Right lobe of liver (tissue), 6 donors: ENCODE data around the gene ADAM17. TPM values are rescaled to one million over a fixed set of nuclear protein-coding genes. Genes with fewer than 3 reads are reported as not detected.

Experiments
- ATAC-seq, 4 donors: fragments of 200-7000 bp; cut with Tn5 transposase; one replicate each; pipeline ENCODE4 v1.9.1; 2020; ENCODE audit warnings: mild to moderate bottlenecking in 4 of 4, moderate library complexity in 4 of 4
- DNase-seq, 3 donors: peaks; one replicate each; pipeline ENCODE4 v3.0.0-alpha.2; 2020
- H3K27ac ChIP-seq, 3 donors: fragments of 200-600 bp; one replicate each; pipeline ENCODE4 v1.8.0; 2022
- H3K27me3 ChIP-seq, 2 donors: fragments of 200-600 bp; one replicate each; pipeline ENCODE4 v1.8.0; 2022
- H3K36me3 ChIP-seq, 4 donors: fragments of 200-600 bp; sonication (generic) in 1 of 4; one replicate each; pipeline versions ENCODE4 v1.5.1 to v1.8.0; 2017 to 2022; ENCODE audit warnings: control low read depth in 1 of 4
- H3K4me1 ChIP-seq, 4 donors: fragments of 200-600 bp; sonication (generic) in 1 of 4; one replicate each; pipeline versions ENCODE4 v1.5.1 to v1.8.0; 2017 to 2022; ENCODE audit warnings: control low read depth in 1 of 4
- H3K4me3 ChIP-seq, 3 donors: fragments of 200-600 bp; one replicate each; pipeline ENCODE4 v1.8.0; 2022
- H3K9me3 ChIP-seq, 4 donors: fragments of 200-600 bp; sonication (generic) in 1 of 4; one replicate each; pipeline versions ENCODE4 v1.5.1 to v1.8.0; 2017 to 2022; ENCODE audit warnings: control low read depth in 1 of 4
- CTCF ChIP-seq, 4 donors: fragments of 200-600 bp in 3 of 4; fragments of 450-650 bp in 1 of 4; IDR thresholded peaks; one replicate each; pipeline versions ENCODE4 v1.5.1 to v1.8.0; 2016 to 2022; ENCODE audit warnings: antibody characterized with exemption in 4 of 4, mild to moderate bottlenecking in 2 of 4
- POLR2A ChIP-seq: fragments of 450-650 bp; IDR thresholded peaks from one replicate; pipeline ENCODE4 v1.6.1; 2017; ENCODE audit warnings: antibody characterized with exemption, mild to moderate bottlenecking
- WGBS: methylation state at CpG from one replicate; pipeline ENCODE4 v1.1.6; 2018; ENCODE audit warnings: low coverage, low lambda C conversion rate; ENCODE audit not compliant: insufficient coverage; ENCODE audit errors: missing lambda C conversion rate; 5-methylcytosine and 5-hydroxymethylcytosine counted together
- intact Hi-C, 2 donors: fragments of 100-400 bp; cut with DNase I; formaldehyde crosslinking; loops; one replicate each; pipeline versions ENCODE4 v1.11.2 to v1.14.1; 2022
- total RNA-seq, 6 experiments: library from RNA; depleted of rRNA in 2 of 6; stranded (reverse); fragments of >200 nt in 2 of 6; fragmentation: NEBNext Ultra II Directional in 3 of 6; extraction: Animal tissue kit (Norgen Biotek cat#: 25700) in 3 of 6; gene quantifications; one replicate each; pipeline versions ENCODE4 v1.1.0 to v1.2.4, GENCODE V29; 2016 to 2023
- donor health status: DM: no; HTN: yes; CAD: no.
- donor health status: DM: no; HTN: no; CAD: no.
- donor health status: DM: no; HTN: no; CAD: no.
- donor health status: DM: no; HTN: yes; CAD: no.
- donor health status: DM: no; HTN: yes; CAD: no.

The ADAM17 gene
- total RNA-seq, 6 experiments from 2014 or later, result 5.1 to 11.7 (median 6.6) TPM

GRCh38 chr2:9439536-9439935, 116.1 kb downstream of the ADAM17 start:
- no peaks in the 10 kb centered on the region for H3K27me3 ChIP-seq
- no peak overlapping the region for H3K4me3 ChIP-seq
- TF ChIP-seq POLR2A (no peak), CTCF (IDR thresholded peaks at IDR 0.05) (no peak)
- WGBS, result 100% methylated on average over 1 of the region's 1 CpG
- DNase-seq (no peak), ATAC-seq (no peak)
- no peak overlapping the region for H3K27ac ChIP-seq
- no peaks in the 10 kb centered on the region for H3K4me1 ChIP-seq
- intact Hi-C loops, result no loop called here
- H3K9me3 ChIP-seq, result no peaks in the 10 kb centered on the region
- H3K36me3 ChIP-seq, result peaks cover 0 to 78% (median 20%) of the 10 kb centered on the region in 4 donors

Other genes starting within 250 kb of the ADAM17 start
- gene ITGB1BP1, start 132.3 kb downstream of the ADAM17 start, total RNA-seq, result 10 to 100 TPM in 5 of 6 experiments, 1 to 10 TPM in 1; 9.6 to 28.5 (median 20.8) TPM
- gene CPSF3, start 132.2 kb downstream of the ADAM17 start, total RNA-seq, result 10 to 100 TPM; 10.6 to 21.2 (median 11.7) TPM
- 10 to 100 TPM; 30.4 to 41.3 (median 33.6) TPM for gene IAH1, start 81.3 kb downstream of the ADAM17 start, total RNA-seq
- gene YWHAQ, start 75.2 kb upstream of the ADAM17 start, total RNA-seq, result 100 to 1,000 TPM in 1 of 6 experiments, 10 to 100 TPM in 5; 70.4 to 105 (median 84.2) TPM